Activated T-cell treated with anti-CD3 and anti-CD28 coated beads for 4 hours (primary cell): Measurements from ENCODE around the gene NFATC1.

ENCODE experiments used
- DNase-seq: peaks from one replicate; pipeline ENCODE4 v3.0.0-alpha.2; 2020

The NFATC1 gene

DNA sequence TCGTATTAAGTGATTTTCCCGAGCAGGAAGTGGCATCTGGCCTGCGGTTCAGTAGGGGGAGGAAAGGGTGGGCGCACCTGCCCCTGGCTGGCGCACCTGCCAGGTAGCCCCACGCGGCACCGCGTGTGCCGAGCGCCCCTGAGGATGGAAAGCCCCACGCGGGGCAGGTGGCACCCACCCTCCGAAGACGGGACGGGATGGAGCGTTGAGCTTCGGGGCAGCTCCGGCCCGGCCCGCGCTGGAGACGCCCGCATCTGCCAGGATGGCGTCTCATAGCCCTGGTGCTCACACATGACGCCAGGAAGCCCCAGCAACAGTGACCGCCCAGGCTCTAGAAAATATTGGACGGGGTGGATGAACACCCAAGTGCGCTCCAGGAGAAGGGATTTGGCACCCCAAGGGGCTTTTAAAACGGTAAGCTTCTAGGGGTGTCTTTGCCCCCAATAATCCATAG is 2.5 kb upstream of the NFATC1 start:
- no peak for DNase-seq

DNA sequence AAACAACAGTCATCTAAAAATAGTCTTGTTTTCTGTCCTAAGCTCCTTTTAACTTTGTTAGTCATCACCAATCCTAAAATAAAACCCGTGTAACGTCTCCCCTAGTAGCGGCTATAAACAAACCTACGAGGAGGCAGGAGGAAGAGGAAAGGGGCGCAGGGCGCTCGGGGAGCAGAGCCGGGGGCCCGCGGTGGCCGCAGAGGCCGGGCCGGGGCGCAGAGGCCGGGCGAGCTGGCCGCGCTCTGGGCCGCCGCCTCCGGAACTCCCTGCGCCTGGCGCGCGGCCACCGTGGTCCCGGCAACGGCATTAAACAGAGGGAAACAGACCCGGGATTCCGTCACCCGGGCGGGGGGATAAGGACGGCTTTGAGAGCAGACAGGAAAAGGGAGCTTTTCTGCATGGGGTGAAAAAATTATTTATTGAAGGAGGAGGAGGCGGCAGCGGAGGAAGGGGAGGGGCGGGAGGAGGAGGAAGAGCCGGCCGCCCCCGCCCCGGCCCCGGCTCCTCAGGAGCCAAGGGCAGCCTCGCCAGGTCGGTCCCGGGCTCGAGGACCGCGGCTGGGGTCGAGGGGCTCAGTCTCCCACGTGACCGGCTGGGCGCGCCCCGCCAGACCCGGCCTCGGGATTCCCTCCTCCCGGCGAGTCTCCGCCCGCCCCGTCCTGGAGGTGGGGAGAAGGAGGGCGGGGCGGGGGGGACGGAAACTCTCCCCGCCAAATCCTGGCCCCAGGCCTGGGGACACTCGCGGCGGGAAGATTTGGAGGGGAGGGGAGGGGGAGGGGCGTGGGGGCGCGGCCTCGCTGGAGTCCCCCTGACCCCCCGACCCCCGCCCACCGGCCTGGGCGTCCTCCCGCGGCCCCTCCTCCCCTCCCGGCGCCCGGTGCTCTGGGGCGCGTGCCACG is 1.8 kb upstream of the NFATC1 start:
- no peak for DNase-seq

DNA sequence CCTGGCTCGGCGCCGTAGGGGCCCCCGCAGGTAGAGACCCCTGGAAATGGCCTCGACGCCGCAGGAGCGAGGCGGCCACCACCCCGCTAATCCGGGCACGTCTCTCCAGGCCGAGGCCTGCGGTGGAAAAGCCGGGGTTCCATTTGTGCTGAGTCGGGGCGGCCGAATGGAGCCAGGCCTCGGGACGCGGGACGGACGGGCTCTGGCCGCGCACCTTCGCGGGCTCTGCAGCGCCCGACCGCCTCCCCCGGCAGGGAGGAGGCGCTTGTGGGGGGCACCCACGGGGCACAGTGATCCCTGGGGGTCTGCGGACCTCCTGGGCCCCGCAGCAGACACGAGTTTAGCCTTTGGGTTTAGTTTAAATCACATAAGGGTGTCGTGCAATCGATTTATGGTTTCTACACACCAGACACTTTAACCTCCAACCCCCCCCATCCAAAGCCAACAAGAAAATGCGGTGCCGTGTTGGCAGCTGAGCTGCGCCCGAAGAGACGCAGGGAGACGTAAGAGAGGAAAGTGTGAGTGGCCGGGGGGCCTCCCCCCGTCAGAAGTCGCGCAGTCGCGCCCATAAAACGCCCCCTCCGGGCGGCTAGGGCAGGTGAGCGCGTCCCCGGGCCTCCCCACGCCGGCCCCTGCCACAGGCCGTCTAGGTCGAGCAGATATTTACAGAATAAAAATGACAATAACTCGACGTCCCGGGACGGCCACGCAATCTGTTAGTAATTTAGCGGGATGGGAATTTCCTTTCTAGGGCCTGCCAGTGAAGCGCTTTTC is 1.0 kb upstream of the NFATC1 start:
- DNase-seq: peak; percentile 71

DNA sequence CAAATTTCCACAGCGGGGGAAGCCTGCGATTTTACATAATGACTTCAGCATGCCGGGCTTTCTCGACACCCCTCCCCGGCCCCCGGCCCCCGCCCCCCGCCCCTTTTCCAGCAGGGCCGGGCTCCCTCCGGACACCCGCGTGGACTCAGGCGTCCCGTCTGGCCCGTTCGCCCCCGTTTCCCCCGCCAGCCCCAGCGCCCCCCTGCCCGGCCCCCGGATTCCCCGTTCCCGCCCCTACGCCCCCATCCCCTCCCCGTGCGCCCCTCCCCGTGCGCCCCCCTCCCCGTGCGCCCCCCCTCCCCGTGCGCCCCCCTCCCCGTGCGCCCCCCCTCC is 456 bp upstream of the NFATC1 start:
- no peak for DNase-seq

DNA sequence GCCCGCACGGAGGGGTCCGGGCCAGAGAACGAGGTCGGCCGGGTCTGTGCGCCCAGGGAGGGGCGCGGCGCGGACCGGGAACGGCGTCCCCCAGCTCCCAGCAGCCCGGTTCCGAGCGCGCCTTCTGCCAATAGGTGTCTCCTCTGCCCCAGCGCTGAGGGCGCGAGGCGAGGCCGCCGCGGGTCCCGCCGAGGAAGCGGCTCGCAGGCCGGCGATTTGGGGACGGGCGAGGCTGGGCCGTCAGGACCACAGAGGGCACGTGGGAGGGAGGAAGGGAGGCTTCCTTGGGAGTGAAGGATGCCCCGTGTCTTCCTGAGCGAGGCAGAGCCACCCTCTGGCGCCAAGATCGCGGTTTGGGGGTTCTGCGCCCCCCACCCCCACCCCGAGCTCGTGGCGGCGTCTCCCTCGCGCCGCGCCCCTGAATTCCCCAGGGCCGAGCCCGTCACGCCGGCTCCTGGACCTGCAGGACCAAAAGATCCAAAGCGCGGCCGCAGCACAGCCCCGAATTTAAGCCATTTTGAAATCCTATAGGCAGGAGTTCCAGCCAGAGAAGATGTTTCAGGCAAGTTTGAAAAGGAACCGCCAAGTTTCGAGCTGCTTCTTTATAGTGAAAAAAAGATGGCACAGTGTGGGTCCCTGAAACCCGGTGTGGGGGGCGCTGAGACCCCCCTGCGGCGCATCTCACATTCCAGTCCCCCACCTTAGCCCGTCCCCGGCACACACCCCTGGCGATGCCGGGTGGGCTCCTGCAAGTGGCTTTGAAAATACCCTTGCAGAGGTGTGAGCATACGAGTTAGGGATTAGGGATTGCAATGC is 909 bp downstream of the NFATC1 start:
- no peak for DNase-seq

DNA sequence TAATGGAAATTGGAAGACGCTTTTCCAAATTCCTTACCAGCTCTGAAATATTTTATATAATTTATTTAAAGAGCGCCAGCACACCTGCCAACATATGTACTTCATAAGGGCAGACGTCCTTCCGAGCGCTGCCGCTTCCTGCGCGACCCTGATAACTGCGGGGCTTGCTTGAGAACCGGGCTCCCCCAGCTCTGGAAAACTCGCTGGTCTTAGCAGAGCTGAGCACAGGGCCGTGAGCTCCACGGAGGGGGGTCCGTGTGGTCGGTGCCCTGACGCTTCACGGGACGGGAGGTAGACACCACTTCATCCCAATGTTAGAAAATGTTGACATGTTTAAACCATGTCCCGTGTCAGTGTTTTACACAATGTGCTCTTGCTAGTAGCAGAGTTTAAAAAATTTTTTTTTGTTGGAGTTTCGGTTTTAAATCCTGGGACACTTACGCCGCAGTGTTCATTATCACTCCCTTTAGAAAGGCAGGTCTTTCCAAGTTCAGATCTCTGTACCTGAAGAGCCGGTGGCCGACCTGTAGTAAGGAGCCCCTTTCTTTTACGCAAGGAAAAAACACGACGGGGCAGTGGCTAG is 1.6 kb downstream of the NFATC1 start:
- no peak for DNase-seq

DNA sequence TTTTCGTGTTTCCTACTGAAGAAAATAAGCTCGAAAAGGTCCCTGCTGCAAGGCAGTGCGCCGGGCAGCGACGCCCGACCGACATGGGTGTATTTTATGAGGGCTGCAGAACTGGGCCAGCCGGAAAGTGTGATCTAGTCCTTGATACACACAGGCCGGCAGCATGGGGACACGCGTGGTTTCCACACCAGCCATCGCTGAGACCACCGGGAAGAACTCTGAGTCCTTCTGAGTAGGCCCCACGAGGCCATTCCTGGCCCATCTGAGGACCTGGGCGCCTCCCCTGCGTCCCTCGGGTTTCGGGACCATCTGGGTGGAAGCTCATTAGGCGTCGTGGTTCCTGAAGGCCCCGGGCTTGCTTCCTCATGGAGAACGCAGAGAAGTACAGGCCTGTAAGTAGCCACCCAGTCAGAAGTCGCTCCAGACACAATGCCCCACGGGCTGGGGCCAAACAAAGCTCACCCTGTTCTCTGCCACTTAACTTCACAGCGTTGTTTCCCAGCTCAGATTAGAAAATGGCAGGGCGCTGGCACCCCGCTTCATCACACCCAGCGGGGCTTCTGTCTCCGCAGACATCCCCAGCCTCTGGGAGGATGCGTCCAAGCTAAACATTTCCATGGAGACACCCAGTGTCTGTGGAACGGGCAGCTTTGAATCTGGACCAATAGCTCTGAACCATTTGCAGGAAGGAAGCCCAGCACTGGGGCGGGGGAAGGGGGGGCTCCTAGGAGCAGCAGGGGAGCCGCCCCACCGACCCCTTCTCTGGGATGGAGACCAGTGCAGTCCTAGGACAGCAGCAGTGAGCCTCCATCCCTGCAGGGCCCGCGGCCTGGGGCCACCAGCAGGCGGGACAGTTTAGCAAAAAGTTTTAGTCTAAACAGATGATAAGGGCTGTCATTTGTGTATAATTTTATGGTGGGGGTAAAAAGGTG is 2.4 kb downstream of the NFATC1 start:
- no peak for DNase-seq

DNA sequence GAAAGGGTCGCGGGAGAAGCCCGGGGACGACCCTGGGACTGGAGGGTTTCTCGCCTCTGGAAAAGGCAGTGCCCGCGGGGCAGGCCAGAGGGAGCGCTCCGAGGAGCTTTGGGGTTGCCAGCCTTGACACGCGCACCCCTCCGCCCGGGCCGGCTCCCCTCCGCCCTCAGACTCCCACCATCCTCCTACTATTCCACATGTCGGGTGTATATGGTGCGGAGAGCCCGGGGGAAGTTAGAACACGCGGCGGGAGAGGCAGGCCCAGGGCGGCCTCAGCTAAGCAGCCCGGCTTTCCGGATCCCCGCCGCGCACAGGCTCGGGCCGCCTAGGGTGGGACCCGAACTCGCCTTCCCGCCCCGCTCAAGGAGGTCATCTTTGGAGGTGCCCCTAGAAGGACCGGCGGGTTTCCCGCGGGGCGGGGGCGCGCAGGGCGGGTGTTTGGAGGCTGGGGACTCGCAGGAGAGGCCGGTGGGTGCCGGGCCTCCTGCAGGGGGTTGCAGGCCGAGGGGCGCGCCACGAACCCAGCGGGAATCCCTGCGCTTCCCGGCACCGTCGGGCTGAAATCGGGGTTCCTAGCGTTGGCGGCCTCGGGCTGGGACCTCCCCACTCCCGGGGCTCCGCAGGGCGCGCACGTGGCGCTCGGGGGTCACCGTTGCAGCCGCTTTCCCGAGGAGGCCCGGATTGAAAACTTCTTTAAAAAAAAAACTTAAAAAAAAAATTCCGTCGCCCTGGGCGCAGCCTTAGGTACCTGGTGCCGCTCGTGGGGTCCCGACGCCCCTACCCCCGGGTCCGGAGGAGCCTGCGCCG is 3.7 kb downstream of the NFATC1 start:
- DNase-seq: no peak

DNA sequence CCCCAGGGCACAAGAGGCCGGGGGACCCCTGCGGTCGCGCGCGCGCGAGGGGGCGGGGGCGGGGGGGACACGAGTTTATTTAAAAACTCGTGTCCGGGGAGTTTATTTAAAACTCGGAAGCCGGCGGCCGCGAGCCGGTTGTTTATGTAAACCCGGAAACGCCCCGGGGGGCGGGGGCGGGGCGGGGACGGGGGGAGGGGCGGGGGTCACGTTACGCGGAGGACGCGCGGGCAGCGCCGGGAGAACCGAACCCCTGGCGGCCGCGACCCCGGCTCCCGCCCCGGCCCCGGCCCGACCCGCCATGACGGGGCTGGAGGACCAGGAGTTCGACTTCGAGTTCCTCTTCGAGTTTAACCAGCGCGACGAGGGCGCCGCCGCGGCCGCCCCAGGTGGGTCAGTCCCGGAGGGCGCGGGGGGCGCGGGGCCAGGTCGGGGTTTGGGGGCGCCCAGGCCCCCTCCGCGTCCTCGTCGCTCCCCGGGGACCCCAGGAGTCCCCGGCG is 4.4 kb downstream of the NFATC1 start:
- DNase-seq: peak; percentile 72

DNA sequence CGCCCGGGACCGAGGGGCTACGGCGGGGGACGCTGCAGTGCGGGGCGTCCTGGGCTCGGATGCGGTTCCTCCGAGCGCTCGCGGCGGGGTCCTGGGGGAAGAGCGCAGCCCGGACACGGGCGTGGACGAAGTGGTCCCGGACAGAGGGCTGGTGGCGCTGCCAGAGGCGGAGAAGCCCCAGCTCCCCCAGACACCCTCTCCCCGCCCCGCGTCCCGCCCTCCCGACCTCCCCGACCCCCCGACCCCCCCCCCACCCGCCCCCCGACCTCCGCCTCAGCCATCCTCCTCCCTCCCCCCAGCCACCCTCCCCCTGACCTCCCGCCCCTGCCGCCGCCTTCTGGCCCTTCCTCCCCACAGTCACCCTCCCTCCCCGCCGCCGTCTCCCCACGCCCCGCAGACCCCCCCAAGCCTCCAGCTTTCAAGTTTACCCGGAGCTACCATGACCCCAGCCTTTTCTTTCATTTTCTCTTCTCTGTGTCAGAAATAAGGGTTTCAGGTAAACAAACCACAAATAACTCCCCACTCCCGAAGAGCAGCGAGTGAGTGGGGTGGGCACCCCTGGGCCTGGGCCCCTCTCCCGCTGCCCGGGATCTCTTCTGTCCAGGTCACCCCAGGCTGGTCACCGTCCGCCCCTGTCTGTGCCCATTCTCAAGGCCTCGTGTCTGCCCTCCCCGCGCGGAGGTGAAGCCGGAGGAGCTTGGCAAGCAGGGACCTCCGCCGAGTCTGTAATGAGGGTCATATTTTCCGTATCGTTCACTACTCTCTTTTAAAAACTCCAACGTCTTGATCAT is 5.1 kb downstream of the NFATC1 start:
- DNase-seq: no peak

DNA sequence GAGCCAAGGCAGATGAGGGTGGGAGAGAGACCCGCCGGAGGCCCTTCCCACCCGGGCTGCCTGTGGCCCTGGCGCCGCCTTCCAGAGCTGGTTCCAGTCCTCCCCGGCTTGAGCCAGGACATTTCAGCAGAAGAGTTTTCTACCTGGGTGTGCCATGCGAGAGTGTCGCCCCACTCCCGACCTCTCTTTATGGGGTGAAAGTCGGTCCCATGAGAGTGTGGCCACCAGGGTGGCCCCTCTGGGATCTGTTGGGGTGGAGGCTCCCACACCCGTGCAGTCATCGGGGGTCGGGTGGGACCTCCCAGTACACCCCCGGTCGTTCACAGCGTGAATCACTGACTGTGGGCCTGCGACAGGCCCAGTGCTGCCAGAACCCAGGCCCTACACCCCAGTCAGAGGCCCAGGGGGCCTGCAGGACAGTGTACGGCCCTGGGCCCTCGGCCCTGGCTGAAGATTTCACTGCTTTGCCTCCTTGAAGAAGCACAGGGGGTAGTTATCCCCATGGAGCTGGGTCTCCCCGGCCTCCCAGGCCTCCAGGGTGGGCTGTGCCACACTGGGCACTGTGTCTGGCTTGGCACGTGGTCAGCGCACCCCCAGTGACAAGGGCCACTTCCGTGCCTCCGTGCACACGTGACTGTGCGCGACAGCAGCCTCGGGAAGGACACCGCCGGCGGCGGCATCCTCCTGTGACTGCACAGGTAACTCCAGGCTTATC is 5.9 kb downstream of the NFATC1 start:
- no peak for DNase-seq

DNA sequence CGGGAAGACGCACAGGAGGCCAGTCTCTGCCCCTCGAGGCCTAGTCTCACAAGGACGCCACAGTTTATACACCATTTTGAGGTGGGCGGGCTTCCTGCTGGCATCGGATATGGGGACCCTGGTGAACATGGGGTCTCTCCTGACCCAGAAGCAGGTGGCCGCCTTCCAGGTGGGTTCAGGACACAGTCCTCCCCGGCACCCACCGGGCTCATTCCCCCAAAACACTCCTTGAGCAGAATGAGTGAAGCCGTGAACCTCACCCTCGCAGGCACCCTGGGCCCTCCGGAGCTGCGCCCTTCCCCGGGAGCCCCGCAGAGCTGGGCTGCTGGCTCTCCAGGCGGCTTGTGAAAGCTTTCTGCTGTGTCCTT is 6.5 kb downstream of the NFATC1 start:
- no peak for DNase-seq

DNA sequence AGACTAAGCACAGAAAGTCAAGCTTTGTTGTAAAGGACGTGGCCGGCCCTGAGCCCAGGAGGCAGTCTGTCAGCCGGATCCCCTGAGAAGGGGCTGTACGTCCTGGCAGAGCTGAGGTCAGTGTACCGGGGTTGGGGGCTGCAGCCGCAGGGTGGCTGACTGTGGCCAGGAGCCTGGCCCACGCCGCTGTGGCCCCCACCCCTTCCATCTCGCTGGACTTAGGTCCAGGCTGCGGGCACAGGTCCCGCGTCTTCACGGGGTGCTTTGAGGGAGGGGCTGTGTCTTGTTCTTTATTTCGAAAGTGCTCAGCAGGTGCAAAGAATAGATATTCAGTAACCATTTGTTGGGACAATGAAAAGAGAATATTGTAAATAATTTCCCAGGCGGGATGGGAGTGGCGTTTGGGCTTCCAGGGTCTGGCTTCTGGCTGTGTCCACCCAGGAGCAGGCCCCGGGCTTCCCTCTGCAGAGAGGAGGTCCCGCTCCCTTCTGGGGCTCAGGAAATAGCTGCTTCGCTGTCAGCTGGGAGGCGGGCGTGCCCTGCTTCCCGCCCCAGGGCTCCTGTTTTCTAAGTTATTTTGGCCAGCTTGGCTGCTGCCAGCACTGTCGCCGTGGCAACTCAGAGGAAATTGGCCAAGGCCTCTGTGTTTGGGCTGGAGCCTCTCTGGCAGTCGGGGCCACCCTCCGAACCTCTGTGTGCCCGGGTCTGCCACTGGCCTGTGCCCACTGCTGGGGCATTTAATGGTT is 7.4 kb downstream of the NFATC1 start:
- no peak for DNase-seq

DNA sequence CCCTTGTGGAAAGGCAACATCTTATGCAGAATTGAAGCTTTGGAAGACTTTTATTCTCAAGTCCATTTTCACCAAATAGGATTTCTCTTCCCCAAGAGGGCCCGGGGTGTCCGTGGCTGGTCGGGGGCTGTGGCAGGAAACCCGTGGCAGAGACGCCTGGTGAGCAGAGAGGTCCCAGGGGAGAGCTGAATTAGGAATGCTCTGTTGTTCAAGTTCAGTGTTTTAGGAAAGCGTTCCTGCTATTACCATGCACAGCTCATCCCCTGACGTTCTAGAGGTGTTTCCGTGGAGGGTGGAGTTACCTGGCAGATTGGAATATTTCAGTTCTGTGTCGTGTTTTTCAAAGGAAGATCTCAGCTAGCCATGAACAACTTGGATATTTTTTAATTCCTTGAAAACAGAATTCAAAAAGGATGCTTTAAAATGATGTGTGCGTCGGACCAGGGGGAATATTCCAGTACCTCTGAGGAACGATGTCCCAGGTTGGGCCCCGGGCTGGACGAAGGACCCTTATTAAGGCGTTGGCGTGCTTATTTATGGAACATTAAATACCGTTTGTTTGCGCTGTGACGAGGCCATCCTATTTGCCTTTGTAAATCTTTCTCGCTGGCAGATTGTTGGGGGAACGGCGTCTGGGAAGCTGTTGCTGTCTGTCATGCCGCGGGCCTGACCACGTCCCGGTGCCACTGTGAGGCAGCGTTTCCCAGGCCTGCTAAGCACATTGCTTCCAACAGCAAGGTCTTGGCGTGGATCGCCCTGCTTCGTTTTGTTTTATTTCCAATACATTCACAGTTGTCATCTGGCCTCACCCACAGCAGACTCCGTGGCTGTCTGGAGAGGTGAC is 8.2 kb downstream of the NFATC1 start:
- DNase-seq: no peak

DNA sequence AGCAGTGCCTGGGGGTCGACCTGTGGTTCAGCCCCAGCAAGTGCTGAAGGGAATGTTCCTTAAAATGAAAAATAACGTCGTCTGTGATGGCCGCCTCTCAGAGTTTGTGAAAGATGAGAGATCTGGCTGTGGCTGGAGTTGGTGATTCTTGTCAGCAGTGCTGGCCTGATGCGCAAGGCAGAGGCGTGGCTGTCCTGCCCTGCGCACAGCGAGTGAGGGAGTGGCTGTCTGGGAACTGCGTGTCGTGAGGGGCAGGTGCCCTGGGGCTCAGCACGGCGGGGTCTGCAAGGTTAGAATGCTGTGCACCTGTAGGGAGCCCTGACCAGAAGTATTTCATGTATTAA is 8.8 kb downstream of the NFATC1 start:
- DNase-seq: no peak

DNA sequence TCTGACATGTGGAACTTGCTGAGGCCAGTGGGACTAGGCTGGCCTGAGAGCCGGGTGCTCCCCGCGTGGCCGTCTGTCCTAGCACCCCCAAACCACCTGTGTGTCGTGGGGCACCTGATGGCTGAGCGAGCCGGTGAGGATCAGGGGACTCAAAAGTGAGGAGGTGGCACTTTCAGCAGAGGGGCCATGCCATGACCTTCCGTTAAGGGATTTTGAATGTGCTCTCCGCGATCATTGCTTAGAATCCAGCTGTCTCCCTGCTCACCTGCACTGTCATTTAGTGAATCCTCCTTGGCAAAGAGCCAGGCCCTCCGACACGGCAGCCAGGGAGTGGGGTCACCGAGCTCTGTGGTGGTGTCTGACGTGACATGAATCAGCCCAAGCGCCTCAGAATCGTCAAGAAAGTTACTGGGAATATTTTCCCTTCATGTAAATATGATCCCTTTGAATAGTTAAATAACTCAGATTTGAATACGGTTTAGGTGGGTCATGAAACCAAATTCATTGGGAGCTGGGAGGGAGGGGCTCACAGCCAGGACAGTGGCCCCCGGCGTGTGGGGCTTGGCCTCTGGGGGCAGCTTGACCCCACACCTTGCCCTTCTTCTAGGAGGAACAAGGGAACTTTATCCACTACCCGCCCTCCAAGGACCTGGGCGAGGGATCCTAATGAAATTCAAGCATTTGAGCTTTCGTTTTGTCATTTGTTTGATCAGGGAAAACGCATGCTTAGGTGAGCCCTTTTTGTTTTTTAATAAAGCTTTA is 9.5 kb downstream of the NFATC1 start:
- no peak for DNase-seq
